Esophagus mucosa (tissue), 1 donor: ENCODE measurements around the gene ZNF182. TPM values are rescaled to one million over a fixed set of nuclear protein-coding genes. Genes with fewer than 3 reads are reported as not detected.
"Not testable (repeated sequence)": the region's sequence is repeated elsewhere in the genome, so short reads cannot be mapped to it uniquely, and the experiment has no call there.

Experiments
- ATAC-seq: fragments of 200-7000 bp; cut with Tn5 transposase; one replicate; pipeline ENCODE4 v1.9.1; 2020
- total RNA-seq: library from RNA; stranded (reverse); gene quantifications from one replicate; pipeline ENCODE4 v1.2.4, GENCODE V29; 2023
- donor health status: DM: yes; HTN: yes; CAD: no.

Gene ZNF182
- total RNA-seq, 1 donor from 2014 or later = 1.7 TPM

DNA sequence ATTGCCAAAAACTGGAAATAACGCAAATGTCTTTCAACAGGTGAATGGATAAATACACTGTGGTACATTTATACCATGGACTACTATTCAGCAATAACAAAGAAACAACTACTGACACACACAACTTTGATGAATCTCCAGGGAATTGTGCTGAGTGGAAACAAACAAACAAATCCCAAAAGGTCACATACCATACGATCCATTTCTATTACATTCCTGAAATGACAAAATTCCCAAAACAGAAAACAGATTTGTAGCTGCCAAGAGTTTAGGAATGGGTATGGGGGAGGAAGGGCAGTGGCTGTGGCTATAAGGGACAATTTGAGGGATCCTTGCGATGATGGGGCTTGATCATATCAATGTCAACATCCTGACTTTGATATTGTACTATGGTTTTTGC, 2.5 kb downstream of the ZNF182 start:
- no peak for ATAC-seq

DNA sequence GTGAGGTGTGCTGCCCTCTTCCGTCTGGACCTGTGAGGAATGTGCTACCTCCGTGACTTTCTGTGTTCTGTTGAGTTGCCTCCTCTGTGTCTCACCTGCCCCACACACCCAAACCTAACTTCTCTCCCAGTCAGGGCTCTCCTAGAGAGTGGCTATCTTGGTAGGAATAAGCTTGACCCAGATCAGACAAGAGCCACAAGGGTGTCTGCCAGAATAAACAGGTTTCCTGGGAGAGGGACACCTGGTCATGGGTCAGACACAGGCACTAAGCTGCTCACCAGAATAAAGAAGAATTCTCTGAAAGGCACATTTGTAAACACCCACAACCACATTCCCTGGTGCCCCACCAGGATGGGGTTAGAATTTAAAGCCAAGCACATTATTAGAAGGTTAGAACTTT, 11.1 kb downstream of the ZNF182 start:
- ATAC-seq = no peak

DNA sequence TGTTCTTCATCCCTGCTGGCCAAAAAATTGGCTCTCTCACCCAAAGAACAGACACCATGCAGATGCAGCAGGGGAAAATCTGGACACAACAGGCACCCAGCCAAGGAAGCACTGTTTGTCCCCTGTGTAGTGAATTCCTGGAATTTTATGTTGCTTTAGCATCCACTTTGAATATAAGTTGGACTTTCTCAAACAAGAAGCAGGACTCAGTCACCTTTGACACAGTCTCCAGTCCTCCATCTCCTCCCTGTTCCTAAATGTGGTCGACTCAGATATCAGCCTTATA, 11.8 kb downstream of the ZNF182 start:
- ATAC-seq = no peak

DNA sequence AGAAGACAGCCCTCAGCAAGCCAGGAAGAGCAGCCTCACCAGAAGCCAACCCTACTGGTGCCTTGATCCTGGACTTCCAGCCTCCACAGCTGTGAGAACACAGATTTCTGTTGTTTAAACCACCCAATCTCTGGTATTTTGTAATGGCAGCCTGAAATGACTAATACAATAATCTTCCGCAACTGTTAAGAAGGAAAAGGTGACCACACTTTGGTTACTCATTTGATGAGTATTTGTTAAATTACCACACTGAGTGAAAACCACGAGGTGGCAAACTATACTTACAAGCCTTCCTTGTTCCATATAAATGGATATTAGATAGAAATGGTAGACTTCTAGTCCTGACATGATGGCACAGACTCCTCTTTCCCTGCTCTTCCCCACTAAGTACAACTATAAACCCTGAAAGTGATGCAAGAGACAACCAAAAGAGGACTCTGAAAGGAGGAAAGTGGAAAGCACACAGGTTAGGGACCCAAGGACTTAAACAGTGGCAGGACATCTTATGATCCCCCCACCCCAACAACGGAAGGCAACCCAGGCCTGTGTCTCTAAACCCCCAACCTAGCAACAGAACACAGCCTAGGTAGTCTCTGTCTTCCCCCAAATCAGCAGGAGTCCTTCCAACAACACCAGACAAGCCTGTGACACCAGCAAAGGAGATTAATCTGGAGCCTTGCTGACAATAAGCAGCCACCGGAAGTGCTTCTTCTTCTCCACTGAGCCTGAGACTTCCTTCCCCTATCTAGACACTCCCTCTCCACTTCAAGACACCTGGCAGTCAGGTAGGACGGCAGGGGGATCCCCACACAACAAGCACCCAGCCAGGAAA, 12.3 kb downstream of the ZNF182 start:
- peak; percentile 23 for ATAC-seq

DNA sequence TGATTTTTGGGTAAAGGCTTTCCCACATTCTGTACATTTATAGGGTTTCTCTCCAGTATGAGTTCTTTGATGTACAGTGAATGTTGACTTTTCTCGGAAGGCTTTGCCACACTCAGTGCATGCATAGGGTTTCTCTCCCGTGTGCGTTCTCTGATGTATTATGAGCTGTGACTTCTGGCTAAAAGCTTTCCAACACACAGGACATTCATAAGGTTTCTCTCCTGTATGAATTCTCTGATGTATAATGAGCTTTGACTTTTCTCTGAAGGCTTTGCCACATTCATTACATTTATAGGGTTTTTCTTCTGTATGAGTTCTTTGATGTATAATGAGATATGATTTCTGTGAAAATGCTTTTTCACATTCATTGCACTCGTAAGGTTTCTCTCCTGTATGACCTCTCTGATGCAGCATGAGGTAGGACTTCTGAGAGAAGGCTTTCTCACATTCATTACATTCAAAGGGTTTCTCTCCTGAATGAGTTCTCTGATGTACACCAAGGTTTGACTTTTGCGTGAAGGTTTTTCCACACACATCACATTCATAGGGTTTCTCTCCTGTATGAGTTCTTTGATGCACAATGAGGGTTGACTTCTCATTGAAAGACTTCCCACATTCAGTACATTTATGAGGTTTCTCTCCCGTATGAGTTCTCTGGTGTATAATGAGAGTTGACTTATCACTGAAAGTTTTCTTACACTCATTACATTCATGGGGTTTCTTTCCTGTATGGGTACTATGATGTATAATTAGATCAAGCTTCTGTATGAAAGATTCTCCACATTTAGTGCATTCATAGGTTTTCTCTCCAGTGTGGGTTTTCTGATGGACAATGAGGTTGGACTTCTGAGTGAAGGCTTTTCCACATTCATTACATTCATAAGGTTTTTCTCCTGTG, 27.3 kb downstream of the ZNF182 start:
- ATAC-seq = no peak

DNA sequence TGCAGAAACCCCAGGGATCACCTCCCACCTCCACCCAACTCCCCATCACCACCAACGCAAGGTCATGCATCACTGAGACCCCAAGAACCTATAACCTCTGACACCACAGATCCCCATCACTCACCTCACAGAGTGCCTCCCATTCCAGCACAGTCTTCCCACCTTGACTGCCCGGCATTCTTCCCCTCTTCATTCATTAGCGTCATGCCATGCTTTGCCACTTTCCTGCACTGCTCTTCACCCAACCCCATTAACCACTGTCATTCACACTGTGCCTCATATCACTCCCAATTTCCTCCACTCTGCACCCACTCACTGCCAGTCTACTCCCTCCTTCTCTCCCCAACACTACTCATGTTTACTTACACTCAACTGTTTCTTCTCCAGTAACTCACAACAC, 30.6 kb downstream of the ZNF182 start:
- ATAC-seq = no peak

DNA sequence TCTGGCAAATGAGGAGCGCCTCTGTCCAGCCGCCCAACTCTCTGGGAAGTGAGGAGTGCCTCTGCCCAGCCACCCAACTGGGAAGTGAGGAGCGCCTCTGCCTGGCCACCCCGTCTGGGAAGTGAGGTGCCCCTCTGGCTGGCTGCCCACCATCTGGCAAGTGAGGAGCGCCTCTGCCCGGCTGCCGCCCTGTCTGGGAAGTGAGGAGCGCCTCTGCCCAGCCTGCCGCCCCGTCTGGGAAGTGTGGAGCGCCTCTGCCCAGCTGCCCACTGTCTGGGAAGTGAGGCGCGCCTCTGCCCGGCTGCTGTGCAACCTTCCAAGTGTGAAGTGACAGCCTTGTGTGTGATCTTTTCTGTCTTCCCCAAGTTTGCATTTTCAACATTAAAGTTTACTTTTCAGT, 38.3 kb downstream of the ZNF182 start:
- not testable (repeated sequence) for ATAC-seq

DNA sequence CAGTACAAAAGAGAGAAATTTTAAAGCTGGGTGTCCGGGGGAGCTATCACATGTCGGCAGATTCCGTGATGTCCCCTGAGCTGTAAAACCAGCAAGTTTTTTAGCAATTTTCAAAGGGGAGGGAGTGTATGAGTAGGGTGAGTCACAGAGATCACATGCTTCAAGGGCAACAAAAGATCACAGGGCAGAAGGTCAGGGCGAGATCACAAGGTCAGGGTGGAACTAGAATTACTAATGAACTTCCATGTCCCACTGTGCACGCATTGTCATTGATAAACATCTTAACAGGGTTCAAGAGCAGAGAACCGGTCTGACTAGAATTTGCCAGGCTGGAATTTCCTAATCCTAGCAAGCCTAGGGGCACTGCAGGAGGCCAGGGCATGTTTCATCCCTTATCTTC, 42.0 kb downstream of the ZNF182 start:
- ATAC-seq = not testable (repeated sequence)

DNA sequence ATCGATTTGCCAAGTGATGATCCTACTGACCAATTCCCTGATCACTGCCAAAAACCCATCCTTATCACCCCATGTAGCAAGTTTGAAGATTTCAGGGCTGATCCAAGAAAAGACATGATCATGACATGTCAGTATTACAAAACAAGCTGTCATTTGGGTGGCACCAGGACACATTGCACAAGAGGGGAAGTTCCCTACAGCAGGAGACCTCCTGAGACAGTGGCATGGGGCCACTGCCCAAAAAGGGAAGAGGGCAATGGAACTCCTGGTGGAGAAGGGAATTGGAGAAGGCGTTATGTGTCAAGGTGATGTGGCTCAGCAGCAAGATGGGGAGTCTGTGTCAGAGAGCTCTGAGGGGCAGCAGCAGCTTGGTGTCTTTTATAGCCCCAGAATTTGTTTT, 43.4 kb downstream of the ZNF182 start:
- no peak for ATAC-seq

DNA sequence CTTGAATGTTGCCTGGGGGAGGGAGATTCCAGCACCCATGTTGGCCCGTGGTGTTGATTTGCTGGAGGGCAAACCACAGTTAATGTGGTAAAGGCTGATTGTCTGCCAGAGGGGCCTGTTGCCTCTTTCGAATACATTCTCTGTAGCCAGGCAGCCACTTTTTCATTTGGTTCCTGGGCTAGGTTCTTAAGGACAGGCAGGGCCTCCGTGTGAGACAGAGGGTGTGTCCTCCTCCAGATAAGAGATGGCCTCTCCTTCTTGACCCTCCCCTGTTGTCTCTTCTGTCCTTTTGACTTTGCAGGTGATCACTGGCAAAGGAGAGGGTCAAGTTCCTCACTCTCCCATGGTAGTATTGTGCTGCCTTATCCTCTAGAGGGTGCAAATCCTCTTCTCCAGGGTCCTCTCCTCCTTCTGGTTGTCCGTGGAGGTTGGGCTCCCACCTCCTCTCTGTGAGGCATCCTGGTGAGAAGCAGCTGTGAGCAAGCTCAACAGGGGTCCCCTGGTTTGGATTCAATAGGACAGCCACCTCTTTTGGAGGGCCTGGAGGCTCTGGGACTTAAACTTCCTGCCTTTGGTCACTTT, 44.9 kb downstream of the ZNF182 start:
- no peak for ATAC-seq

DNA sequence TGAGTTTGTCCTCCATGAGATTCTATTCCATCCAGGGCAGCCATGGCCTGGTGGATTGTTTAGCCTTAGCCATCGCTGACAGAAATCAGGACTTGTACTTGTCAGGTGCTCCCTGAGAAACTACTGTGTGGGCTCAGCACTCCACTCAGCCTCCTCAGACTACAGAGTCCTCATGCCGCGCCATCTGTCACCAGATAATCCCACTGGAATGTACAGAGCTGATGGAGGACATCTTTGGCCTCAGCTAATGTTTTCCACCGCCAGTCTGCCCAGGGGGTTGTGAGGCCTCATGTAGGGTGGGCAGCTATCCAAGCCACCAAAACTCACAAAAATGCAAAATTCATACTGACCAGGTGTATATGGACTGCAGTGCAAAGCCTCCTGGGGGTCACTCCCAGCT, 45.6 kb downstream of the ZNF182 start:
- not testable (repeated sequence) for ATAC-seq

DNA sequence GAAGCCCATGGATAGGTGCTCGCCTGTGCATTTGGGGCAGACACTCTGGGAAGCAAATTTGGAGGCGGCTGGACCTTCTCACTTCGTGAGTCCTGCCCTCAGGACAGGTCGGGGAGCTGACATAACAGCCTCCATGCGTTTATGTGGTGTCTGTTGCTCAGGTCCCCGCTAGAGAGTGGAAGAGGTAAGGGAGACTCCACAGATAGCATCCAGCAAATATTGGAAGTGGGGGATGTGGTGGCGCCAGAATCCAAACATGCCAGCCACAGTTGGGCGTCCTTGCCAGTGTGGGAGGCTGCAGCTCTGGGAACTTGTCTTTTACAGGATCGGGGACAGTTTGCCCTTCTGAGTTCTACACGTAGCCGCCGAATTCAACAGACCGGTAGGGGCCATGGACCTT, 47.8 kb downstream of the ZNF182 start:
- no peak for ATAC-seq

DNA sequence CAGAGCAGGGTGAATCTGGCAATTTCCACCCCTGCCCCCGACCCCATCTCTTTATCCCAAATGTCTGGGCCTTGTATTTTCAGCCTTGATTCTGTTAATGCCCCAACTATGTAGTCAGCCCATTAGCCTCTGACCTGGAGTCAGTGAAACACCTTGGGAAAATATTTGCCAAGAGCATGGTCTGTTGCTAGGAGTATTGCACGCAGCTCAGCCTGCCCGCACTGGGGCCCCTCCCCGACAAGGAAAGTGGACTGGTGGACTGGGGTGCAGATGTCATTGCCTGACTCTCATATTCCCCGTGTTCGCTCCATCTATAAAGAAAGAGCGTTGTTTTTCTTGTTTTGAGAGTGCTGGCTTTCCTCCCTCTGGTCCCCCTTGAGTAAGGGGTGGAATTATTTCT, 48.5 kb downstream of the ZNF182 start:
- not testable (repeated sequence) for ATAC-seq

DNA sequence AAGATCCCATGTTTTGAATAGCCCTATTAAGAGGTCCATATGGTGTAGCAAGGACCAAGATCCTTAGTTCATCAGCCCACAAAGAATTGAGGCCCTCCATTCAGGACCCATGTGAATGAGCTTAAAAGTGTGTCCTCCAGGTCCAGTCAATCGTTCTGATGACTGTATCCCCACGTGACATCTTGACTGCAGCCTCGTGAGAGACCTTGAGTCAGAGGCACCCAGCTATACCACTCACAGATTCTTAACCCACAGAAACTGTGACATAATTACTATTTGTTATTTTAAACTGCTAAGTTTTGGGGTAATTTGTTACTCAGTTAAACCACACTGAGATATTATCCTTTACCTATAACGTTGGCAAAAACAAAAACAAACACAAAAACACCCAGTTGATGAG, 62.4 kb downstream of the ZNF182 start:
- ATAC-seq = no peak

DNA sequence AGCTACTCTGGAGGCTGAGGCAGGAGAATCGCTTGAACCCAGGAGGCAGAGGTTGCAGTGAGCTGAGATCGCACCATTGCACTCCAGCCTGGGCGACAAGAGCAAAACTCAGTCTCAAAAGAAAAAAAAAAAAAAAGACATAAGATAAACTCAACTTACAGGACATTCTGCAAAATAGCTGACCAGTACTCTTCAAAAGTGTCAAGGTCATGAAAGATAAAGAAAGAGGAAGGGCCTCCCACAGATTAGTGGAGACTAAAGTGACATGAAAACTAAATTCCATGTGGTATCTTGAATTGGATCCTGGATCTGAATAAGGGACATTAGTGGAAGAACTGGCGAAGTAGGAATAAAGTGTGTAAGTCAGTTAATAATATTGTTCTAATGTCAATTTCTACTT, 63.3 kb downstream of the ZNF182 start:
- ATAC-seq = no peak

DNA sequence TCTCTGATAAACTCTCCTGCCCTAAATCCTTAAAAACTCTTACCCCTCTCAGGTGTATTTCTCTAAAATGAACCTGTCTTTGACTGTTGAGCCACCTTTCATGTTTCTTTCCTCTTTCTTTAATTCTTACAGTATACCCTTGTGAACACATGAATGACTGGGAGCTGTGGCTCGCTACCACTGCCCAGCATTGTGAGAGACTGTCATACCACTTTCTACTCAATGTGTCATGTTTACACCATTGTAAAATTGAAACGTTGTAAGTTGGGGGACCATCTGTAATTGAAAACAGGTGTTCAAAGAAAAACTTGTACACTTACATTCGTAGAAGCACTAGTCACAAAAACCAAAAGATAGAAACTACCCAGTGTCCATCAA, 66.9 kb downstream of the ZNF182 start:
- ATAC-seq = no peak

DNA sequence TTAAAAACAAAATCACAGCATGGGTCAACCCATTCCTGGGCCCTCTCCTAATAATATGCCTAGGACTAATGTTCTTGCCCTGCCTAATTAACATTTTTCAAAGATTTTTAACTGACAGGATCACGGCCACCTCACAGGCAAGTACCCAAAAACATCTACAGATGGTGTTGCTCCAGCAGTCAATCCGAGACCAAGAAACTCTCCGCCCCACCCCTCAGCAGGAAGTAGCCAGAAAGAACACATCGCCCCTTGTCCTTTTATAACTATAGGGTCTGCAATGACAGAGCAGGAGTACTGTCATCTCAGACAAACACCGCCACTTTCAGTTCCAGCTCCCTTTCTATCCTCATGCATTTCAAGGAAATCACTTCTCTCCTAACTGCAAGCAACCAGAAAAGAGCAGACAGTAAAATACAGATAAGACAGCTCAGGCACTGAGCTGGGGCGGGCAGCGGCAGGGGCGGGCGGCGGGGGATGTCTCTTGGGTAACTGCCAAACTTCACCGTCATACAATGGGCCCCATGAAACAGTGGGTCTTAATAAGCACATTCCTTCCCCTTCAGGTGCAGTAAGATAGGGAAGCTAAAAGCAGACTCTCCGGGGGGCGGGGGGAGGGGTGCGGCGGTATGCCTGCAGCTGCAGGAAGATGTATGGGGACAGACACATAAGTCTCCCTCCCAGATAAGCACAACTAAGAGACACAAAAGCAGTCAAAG, 67.4 kb downstream of the ZNF182 start:
- no peak for ATAC-seq

DNA sequence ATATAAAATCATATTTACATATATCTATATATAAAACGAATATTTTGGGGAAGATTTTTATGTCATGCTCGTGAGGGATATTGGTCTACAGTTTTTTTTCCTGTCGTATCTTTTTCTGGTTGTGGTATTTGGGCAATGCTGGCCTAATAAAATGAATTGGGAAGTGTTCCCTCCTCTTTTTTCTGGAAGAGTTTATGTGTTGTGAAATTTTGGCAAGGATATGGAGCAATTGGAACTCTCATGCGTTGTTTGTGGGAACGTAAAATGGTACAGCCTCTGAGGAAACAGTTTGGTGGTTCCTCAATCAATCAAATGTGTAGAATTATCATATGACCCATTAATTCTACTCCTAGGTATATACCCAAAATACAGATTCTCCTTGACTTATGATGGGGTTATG, 69.8 kb downstream of the ZNF182 start:
- no peak for ATAC-seq

DNA sequence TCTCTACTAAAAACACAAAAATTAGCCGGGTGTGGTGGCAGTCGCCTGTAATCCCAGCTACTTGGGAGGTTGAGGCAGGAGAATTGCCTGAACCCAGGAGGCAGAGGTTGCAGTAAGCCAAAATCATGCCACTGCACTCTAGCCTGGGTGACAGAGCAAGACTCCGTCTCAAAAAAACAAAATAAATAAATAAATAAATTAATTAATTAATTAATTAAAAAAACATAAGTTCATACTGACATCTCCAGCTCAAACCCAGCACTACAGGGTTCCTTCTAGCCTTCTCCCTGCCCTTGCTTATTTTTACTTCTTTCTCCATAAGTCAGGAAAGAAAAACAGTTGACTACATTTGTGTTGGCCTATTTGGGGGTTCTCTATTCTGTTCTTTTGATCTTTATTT, 71.8 kb downstream of the ZNF182 start:
- not testable (repeated sequence) for ATAC-seq

DNA sequence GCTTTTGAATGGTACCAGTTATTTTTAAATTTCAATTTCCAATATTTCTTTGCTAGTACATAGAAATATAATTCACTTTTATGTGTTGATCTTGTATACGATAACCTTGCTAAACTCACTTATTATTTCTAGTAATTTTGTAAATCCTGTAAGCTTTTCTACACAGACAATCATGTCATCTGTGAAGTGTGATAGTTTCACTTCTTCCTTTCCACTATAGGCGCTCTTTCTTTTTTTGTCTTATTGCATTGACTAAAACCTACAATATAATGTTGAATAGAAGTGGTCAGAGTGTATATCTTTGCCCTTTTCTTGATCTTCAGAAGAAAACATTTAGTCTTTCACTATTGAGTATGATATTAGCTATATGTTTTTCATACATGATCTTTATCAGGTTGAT, 76.6 kb downstream of the ZNF182 start:
- no peak for ATAC-seq
